Measurements from ENCODE around the gene PUDP.
"Not testable (repeated sequence)": the region's sequence is repeated elsewhere in the genome, so short reads cannot be mapped to it uniquely, and the experiment has no call there.

PUDP gene

GRCh38 chrX:7188672-7189071 lies 40.7 kb upstream of the PUDP start:
- Histone ChIP-seq H4K8ac (ENCODE audit: low read depth, low read length) (no peak overlapping the region), H3K4ac (ENCODE audit: low read depth, low read length) (no peak overlapping the region), H3K79me2 (ENCODE audit: control insufficient read depth, insufficient read depth, low read length) (no peaks in the 10 kb centered on the region), H2BK15ac (replicated peaks; ENCODE audit: low read depth) (no peak overlapping the region), H3K9ac (ENCODE audit: low read length) (no peak overlapping the region), H3K36me3 (ENCODE audit: control insufficient read depth, insufficient read depth, low read length) (no peaks in the 10 kb centered on the region), H3K27ac (ENCODE audit: low read depth, low read length) (no peak overlapping the region), H2AK5ac (ENCODE audit: low read length) (no peak overlapping the region), H3K56ac (ENCODE audit: low read length) (no peak overlapping the region), H3K79me1 (ENCODE audit: low read length) (no peaks in the 10 kb centered on the region), H3K4me1 (ENCODE audit: control insufficient read depth, low read depth, low read length) (no peaks in the 10 kb centered on the region), H3K23ac (ENCODE audit: low read length) (no peak overlapping the region), H4K5ac (ENCODE audit: low read length) (no peak overlapping the region), H2BK120ac (ENCODE audit: low read depth, low read length) (no peak overlapping the region), H3K4me2 (ENCODE audit: low read length) (no peak overlapping the region), H3K4me3 (ENCODE audit: low read length) (no peak overlapping the region), H3K18ac (ENCODE audit: low read length) (no peak overlapping the region), H2BK5ac (ENCODE audit: low read length) (no peak overlapping the region), H3K27me3 (ENCODE audit: insufficient read depth, low read length, poor library complexity) (no peaks in the 10 kb centered on the region)
- no peak for DNase-seq
- WGBS (ENCODE audit: extremely low coverage, insufficient coverage, low lambda C conversion rate) = no CpG with 5 or more reads among the region's 2 CpGs

GRCh38 chrX:7184816-7185215 lies 36.9 kb upstream of the PUDP start:
- Histone ChIP-seq H3K4me1 (ENCODE audit: control insufficient read depth, low read depth, low read length) (no peaks in the 10 kb centered on the region), H3K23ac (ENCODE audit: low read length) (no peak overlapping the region), H2BK5ac (ENCODE audit: low read length) (no peak overlapping the region), H3K27me3 (ENCODE audit: insufficient read depth, low read length, poor library complexity) (no peaks in the 10 kb centered on the region), H3K79me1 (ENCODE audit: low read length) (no peaks in the 10 kb centered on the region), H3K27ac (ENCODE audit: low read depth, low read length) (no peak overlapping the region), H2BK120ac (ENCODE audit: low read depth, low read length) (no peak overlapping the region), H3K4me2 (ENCODE audit: low read length) (no peak overlapping the region), H3K9ac (ENCODE audit: low read length) (no peak overlapping the region), H3K79me2 (ENCODE audit: control insufficient read depth, insufficient read depth, low read length) (no peaks in the 10 kb centered on the region), H2BK15ac (replicated peaks; ENCODE audit: low read depth) (no peak overlapping the region), H3K4me3 (ENCODE audit: low read length) (no peak overlapping the region), H3K4ac (ENCODE audit: low read depth, low read length) (no peak overlapping the region), H3K36me3 (ENCODE audit: control insufficient read depth, insufficient read depth, low read length) (no peaks in the 10 kb centered on the region), H3K18ac (ENCODE audit: low read length) (no peak overlapping the region), H4K8ac (ENCODE audit: low read depth, low read length) (no peak overlapping the region), H3K56ac (ENCODE audit: low read length) (no peak overlapping the region), H4K5ac (ENCODE audit: low read length) (no peak overlapping the region), H2AK5ac (ENCODE audit: low read length) (no peak overlapping the region)
- no peak for DNase-seq
- WGBS (ENCODE audit: extremely low coverage, insufficient coverage, low lambda C conversion rate) = no CpG with 5 or more reads among the region's 3 CpGs

GRCh38 chrX:7179446-7179845 lies 31.5 kb upstream of the PUDP start:
- no peak overlapping the region for H3K27ac ChIP-seq (ENCODE audit: low read depth, low read length)
- no peak overlapping the region for H4K5ac ChIP-seq (ENCODE audit: low read length)
- H3K4me1 ChIP-seq (ENCODE audit: control insufficient read depth, low read depth, low read length) = no peaks in the 10 kb centered on the region
- H2AK5ac ChIP-seq (ENCODE audit: low read length) = no peak overlapping the region
- H4K8ac ChIP-seq (ENCODE audit: low read depth, low read length) = no peak overlapping the region
- no peak overlapping the region for H3K18ac ChIP-seq (ENCODE audit: low read length)
- no peaks in the 10 kb centered on the region for H3K27me3 ChIP-seq (ENCODE audit: insufficient read depth, low read length, poor library complexity)
- no peak overlapping the region for H3K4me2 ChIP-seq (ENCODE audit: low read length)
- H2BK5ac ChIP-seq (ENCODE audit: low read length) = no peak overlapping the region
- no peak overlapping the region for H3K4ac ChIP-seq (ENCODE audit: low read depth, low read length)
- H3K79me1 ChIP-seq (ENCODE audit: low read length) = no peaks in the 10 kb centered on the region
- no peak overlapping the region for H2BK15ac ChIP-seq (replicated peaks; ENCODE audit: low read depth)
- DNase-seq = no peak
- H3K56ac ChIP-seq (ENCODE audit: low read length) = no peak overlapping the region
- H3K4me3 ChIP-seq (ENCODE audit: low read length) = no peak overlapping the region
- no peaks in the 10 kb centered on the region for H3K36me3 ChIP-seq (ENCODE audit: control insufficient read depth, insufficient read depth, low read length)
- no peak overlapping the region for H2BK120ac ChIP-seq (ENCODE audit: low read depth, low read length)
- no peak overlapping the region for H3K23ac ChIP-seq (ENCODE audit: low read length)
- WGBS (ENCODE audit: extremely low coverage, insufficient coverage, low lambda C conversion rate) = no CpG with 5 or more reads among the region's 2 CpGs
- no peaks in the 10 kb centered on the region for H3K79me2 ChIP-seq (ENCODE audit: control insufficient read depth, insufficient read depth, low read length)
- H3K9ac ChIP-seq (ENCODE audit: low read length) = no peak overlapping the region

GRCh38 chrX:7178859-7179258 lies 30.9 kb upstream of the PUDP start:
- no CpG with 5 or more reads among the region's 2 CpGs for WGBS (ENCODE audit: extremely low coverage, insufficient coverage, low lambda C conversion rate)
- H3K4me1 ChIP-seq (ENCODE audit: control insufficient read depth, low read depth, low read length); H2BK15ac ChIP-seq (replicated peaks; ENCODE audit: low read depth); H3K79me1 ChIP-seq (ENCODE audit: low read length); H3K56ac ChIP-seq (ENCODE audit: low read length); H2AK5ac ChIP-seq (ENCODE audit: low read length); H3K18ac ChIP-seq (ENCODE audit: low read length); H3K4me2 ChIP-seq (ENCODE audit: low read length); H2BK5ac ChIP-seq (ENCODE audit: low read length); H4K8ac ChIP-seq (ENCODE audit: low read depth, low read length); DNase-seq; H3K4ac ChIP-seq (ENCODE audit: low read depth, low read length); H4K5ac ChIP-seq (ENCODE audit: low read length); H3K27me3 ChIP-seq (ENCODE audit: insufficient read depth, low read length, poor library complexity); H3K36me3 ChIP-seq (ENCODE audit: control insufficient read depth, insufficient read depth, low read length); H3K79me2 ChIP-seq (ENCODE audit: control insufficient read depth, insufficient read depth, low read length); H3K4me3 ChIP-seq (ENCODE audit: low read length); H3K23ac ChIP-seq (ENCODE audit: low read length); H2BK120ac ChIP-seq (ENCODE audit: low read depth, low read length); H3K27ac ChIP-seq (ENCODE audit: low read depth, low read length); H3K9ac ChIP-seq (ENCODE audit: low read length): not testable (repeated sequence)

- Histone ChIP-seq H2BK120ac (ENCODE audit: low read depth, low read length) (no peak overlapping the region), H4K8ac (ENCODE audit: low read depth, low read length) (no peak overlapping the region), H3K36me3 (ENCODE audit: control insufficient read depth, insufficient read depth, low read length) (no peaks in the 10 kb centered on the region), H3K4me3 (ENCODE audit: low read length) (no peak overlapping the region), H3K18ac (ENCODE audit: low read length) (no peak overlapping the region), H3K23ac (ENCODE audit: low read length) (no peak overlapping the region), H3K56ac (ENCODE audit: low read length) (no peak overlapping the region), H3K79me1 (ENCODE audit: low read length) (no peaks in the 10 kb centered on the region), H3K27ac (ENCODE audit: low read depth, low read length) (no peak overlapping the region), H3K4ac (ENCODE audit: low read depth, low read length) (no peak overlapping the region), H3K9ac (ENCODE audit: low read length) (no peak overlapping the region), H3K4me2 (ENCODE audit: low read length) (no peak overlapping the region), H3K4me1 (ENCODE audit: control insufficient read depth, low read depth, low read length) (no peaks in the 10 kb centered on the region), H4K5ac (ENCODE audit: low read length) (no peak overlapping the region), H2BK5ac (ENCODE audit: low read length) (no peak overlapping the region), H2AK5ac (ENCODE audit: low read length) (no peak overlapping the region), H2BK15ac (replicated peaks; ENCODE audit: low read depth) (no peak overlapping the region), H3K27me3 (ENCODE audit: insufficient read depth, low read length, poor library complexity) (no peaks in the 10 kb centered on the region), H3K79me2 (ENCODE audit: control insufficient read depth, insufficient read depth, low read length) (no peaks in the 10 kb centered on the region)
- no CpG with 5 or more reads among the region's 3 CpGs for WGBS (ENCODE audit: extremely low coverage, insufficient coverage, low lambda C conversion rate)
- peak; percentile 44 for DNase-seq
Measured at GRCh38 chrX:7170898-7171297, 22.9 kb upstream of the PUDP start.

GRCh38 chrX:7169627-7170026 lies 21.7 kb upstream of the PUDP start:
- Histone ChIP-seq H2AK5ac (ENCODE audit: low read length) (no peak overlapping the region), H2BK15ac (replicated peaks; ENCODE audit: low read depth) (no peak overlapping the region), H3K79me2 (ENCODE audit: control insufficient read depth, insufficient read depth, low read length) (no peaks in the 10 kb centered on the region), H3K36me3 (ENCODE audit: control insufficient read depth, insufficient read depth, low read length) (no peaks in the 10 kb centered on the region), H2BK120ac (ENCODE audit: low read depth, low read length) (no peak overlapping the region), H3K4me1 (ENCODE audit: control insufficient read depth, low read depth, low read length) (no peaks in the 10 kb centered on the region), H4K8ac (ENCODE audit: low read depth, low read length) (no peak overlapping the region), H3K27ac (ENCODE audit: low read depth, low read length) (no peak overlapping the region), H3K4me3 (ENCODE audit: low read length) (no peak overlapping the region), H4K5ac (ENCODE audit: low read length) (no peak overlapping the region), H3K27me3 (ENCODE audit: insufficient read depth, low read length, poor library complexity) (no peaks in the 10 kb centered on the region), H2BK5ac (ENCODE audit: low read length) (no peak overlapping the region), H3K18ac (ENCODE audit: low read length) (no peak overlapping the region), H3K23ac (ENCODE audit: low read length) (no peak overlapping the region), H3K4me2 (ENCODE audit: low read length) (no peak overlapping the region), H3K56ac (ENCODE audit: low read length) (no peak overlapping the region), H3K4ac (ENCODE audit: low read depth, low read length) (no peak overlapping the region), H3K9ac (ENCODE audit: low read length) (no peak overlapping the region), H3K79me1 (ENCODE audit: low read length) (no peaks in the 10 kb centered on the region)
- DNase-seq = no peak
- no CpG with 5 or more reads among the region's 3 CpGs for WGBS (ENCODE audit: extremely low coverage, insufficient coverage, low lambda C conversion rate)
